Coronary artery (tissue), 2 donors: ENCODE data around the gene PIGO.

Source experiments
- DNase-seq: peaks from one replicate; pipeline ENCODE4 v3.0.0-alpha.2; 2017; ENCODE audit warnings: low spot score
- H3K27ac ChIP-seq, 2 donors: fragments of 200-600 bp; sonication (generic); one replicate each; pipeline ENCODE4 v1.5.1; 2016 to 2019
- H3K4me3 ChIP-seq: fragments of 200-600 bp; sonication (generic); 2 replicates; pipeline ENCODE4 v1.5.1; 2016; ENCODE audit warnings: mild to moderate bottlenecking, moderate library complexity
- CTCF ChIP-seq: fragments of 200-600 bp; sonication (generic); IDR thresholded peaks from one replicate; pipeline ENCODE4 v1.5.1; 2019; ENCODE audit warnings: antibody characterized with exemption

Gene PIGO

DNA sequence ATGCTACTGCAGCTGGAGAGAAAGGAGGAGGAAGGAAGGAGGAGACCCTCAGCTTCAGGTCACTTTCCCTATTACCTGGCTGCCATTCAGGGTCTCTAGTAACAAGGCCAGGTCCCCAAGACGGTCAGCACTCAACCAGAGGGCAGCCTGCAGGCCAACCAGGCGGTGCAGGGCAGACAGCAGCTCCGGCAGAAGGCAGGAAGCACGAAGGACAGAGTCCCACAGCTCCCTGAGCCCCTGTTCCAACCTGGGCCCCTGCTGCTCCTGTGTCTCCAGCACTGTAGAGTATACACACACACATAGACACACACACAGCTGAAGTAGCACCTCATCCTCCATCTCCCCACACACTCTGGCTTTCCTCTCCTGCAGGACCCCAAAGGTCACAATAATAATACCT is 18.3 kb downstream of the PIGO start:
- TF ChIP-seq CTCF, result no peak

GRCh38 chr9:35076848-35077247 is 19.5 kb downstream of the PIGO start:
- no peak for DNase-seq
- Histone ChIP-seq H3K4me3 (no peak overlapping the region), H3K27ac (no peak overlapping the region)
- TF ChIP-seq CTCF, result no peak

More for the DNA sequence above, 18.3 kb downstream of the PIGO start:
- DNase-seq, result no peak
- no peak overlapping the region for H3K4me3 ChIP-seq
- no peak overlapping the region for H3K27ac ChIP-seq

- no peak overlapping the region for H3K4me3 ChIP-seq
- H3K27ac ChIP-seq, result no peak overlapping the region
- no peak for TF ChIP-seq CTCF
- no peak for DNase-seq
Observed at GRCh38 chr9:35075358-35075757, 21.0 kb downstream of the PIGO start.

GRCh38 chr9:35074791-35075190 is 21.6 kb downstream of the PIGO start:
- H3K27ac ChIP-seq, result no peak overlapping the region
- DNase-seq, result no peak
- TF ChIP-seq CTCF, result no peak
- H3K4me3 ChIP-seq, result no peak overlapping the region

DNA sequence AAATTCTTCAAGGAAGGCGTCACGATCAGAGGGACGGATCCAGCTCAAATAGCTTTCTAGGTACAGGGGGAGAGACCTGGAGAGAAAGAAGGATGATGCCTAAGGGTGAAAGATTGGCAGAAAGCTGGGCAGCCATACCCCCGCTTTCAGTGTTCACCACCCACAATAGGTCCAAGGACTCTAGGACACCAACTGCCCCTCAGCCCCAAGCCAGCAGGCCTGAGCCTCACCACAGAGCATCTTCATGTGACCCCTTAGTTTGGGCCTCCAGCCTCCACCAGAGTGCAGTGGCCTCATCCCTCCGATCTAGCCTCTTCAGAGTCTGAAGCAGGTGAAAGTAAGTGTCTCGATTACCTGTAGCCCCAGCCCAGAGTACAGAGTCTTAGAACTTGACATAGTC is 22.2 kb downstream of the PIGO start:
- H3K27ac ChIP-seq, result no peak overlapping the region
- H3K4me3 ChIP-seq, result no peak overlapping the region
- no peak for DNase-seq
- TF ChIP-seq CTCF, result no peak

DNA sequence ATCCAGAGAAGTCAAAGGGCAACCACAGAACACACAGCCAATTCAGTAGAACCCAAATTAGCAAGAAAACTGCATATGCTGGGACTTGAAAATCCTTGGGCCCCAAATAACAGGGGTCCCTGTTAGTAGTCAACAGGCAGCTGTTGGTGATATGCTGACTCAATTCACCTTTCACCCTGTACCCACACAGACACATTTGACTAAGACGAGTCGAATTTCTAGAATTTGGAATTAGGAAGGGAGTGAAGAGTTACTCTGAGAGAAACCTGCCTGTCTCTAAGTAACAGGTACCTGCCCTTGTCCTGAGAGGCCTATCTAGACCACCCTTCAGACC is 23.1 kb downstream of the PIGO start:
- no peak for DNase-seq
- TF ChIP-seq CTCF, result no peak
- Histone ChIP-seq H3K4me3 (no peak overlapping the region), H3K27ac (no peak overlapping the region)

DNA sequence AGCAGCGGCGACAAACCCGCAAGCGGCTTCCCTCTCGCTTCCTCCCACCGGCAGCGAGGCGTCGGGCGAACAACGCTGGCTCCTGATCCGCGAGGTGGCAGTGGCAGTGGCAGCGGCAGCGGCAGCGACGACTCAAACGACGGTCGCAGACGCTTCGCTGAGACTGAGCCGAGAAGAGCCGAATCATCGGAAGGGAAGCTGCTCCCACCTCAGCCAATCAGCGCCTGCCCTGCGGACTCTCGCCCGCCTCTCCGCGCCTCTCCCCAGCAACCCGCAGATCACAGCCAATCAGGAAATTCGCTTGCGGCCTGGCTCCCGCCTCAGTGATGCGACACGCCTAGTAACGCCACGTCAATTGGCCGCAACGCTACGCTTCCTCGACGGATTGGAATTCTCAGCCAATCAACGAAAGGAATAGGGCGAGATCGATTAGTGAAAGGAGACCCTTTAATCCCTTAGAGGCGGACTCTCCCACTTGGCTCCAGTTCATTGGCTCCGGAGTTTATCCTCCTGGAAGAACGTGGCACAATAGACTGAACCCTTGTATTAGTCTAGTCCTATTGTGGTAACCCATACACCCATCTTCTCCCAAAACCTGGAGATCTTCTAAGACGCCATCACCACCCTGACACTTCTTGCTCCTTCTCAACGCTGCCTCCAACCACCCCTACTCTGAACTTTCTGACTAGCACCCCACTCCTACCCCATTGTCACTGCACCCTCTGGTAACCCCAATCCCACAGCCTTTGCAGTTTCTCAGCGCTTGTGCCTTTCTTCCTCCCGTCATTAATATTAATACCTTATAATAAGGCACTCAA is 23.7 kb downstream of the PIGO start, which contains the start of gene VCP:
TSS of gene VCP (minus strand) at position 165 of the 818 bp plus-strand sequence. CDS start 272 bp downstream, outside the sequence.
- peak within 1 kb of the TSS; percentile 96 for H3K4me3 ChIP-seq
- peak within 1 kb of the TSS; percentile 98 to 100 for H3K27ac ChIP-seq
- TF ChIP-seq CTCF, result no peak
- peak; percentile 99 for DNase-seq
